Sigmoid colon (tissue), 4 donors: ENCODE data around the gene TMCO6.

Experiments
- EP300 ChIP-seq, 4 donors: sonication (generic); formaldehyde crosslinking; IDR thresholded peaks; one replicate each; pipeline ENCODE4 v1.6.1; 2017; ENCODE audit warnings: antibody characterized with exemption in 4 of 4
- POLR2A ChIP-seq, 2 donors: fragments of 450-650 bp; IDR thresholded peaks; one replicate each; pipeline ENCODE4 v1.6.1; 2016; ENCODE audit warnings: antibody characterized with exemption in 2 of 2, mild to moderate bottlenecking in 2 of 2, moderate library complexity in 2 of 2

DNA sequence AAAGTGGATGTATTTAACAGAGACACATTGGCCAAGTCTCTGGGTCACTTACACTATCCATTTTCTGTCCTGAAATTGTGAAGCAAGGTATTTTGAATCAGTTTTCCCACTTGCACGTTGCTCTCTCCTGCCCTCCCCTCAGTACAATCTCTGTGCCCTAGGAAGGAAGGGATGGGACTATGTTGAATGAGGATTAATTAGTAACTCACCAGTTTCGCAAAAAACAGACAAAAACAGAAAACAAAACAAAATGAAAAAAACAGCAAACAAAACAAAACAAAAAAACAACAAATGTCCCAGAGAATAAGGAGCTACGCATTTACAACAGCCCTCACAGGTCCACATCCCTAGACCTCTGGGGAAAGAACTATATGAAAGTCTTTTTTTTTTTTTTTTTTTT, 5.1 kb upstream of the TMCO6 start:
- TF ChIP-seq POLR2A (IDR thresholded peaks at IDR 0.05): no peak
- no peak for TF ChIP-seq EP300 (IDR thresholded peaks at IDR 0.05)
